SK-N-SH treated with all-trans-retinoic acid at 6 μM for 48 hours (cell line): ENCODE measurements around the gene TGFBR2.

Source experiments
- ATAC-seq: fragments of 200-7000 bp; cut with Tn5 transposase; 3 replicates; pipeline ENCODE4 v1.9.1; 2020; ENCODE audit warnings: mild to moderate bottlenecking, moderate library complexity
- ARNTL ChIP-seq: fragments of 450-650 bp; formaldehyde crosslinking; IDR thresholded peaks from 2 replicates; pipeline ENCODE4 v1.5.0; 2020; ENCODE audit warnings: low read depth, mild to moderate bottlenecking, moderate library complexity, borderline replicate concordance
- BACH2 ChIP-seq: fragments of 250-450 bp; sonication (Bioruptor Pico); IDR thresholded peaks from 2 replicates; pipeline ENCODE4 v1.9.0; 2021; ENCODE audit warnings: mild to moderate bottlenecking, borderline replicate concordance
- CREB5 ChIP-seq: fragments of 250-450 bp; sonication (Bioruptor Pico); IDR thresholded peaks from 2 replicates; pipeline ENCODE4 v1.5.1; 2020; ENCODE audit warnings: low read depth, mild to moderate bottlenecking, moderate library complexity
- CSDC2 ChIP-seq: fragments of 250-450 bp; sonication (Bioruptor Pico); IDR thresholded peaks from 2 replicates; pipeline ENCODE4 v1.5.0; 2020; ENCODE audit warnings: mild to moderate bottlenecking, moderate library complexity
- CSRNP3 ChIP-seq: fragments of 250-450 bp; sonication (Bioruptor Pico); IDR thresholded peaks from 2 replicates; pipeline ENCODE4 v1.5.1; 2021; ENCODE audit warnings: mild to moderate bottlenecking, moderate library complexity
- ESRRG ChIP-seq: fragments of 250-450 bp; sonication (Bioruptor Pico); IDR thresholded peaks from 2 replicates; pipeline ENCODE4 v1.6.1; 2021; ENCODE audit warnings: mild to moderate bottlenecking
- GLIS3 ChIP-seq: fragments of 250-450 bp; sonication (Bioruptor Pico); IDR thresholded peaks from 2 replicates; pipeline ENCODE4 v1.5.0; 2020; ENCODE audit warnings: mild to moderate bottlenecking, moderate library complexity
- ISL1 ChIP-seq: fragments of 250-450 bp; sonication (Bioruptor Pico); IDR thresholded peaks from 2 replicates; pipeline ENCODE4 v2.1.2; 2022; ENCODE audit warnings: mild to moderate bottlenecking, moderate library complexity
- OSR1 ChIP-seq: fragments of 250-450 bp; sonication (Bioruptor Pico); IDR thresholded peaks from 2 replicates; pipeline ENCODE4 v1.8.0; 2022; ENCODE audit warnings: moderate library complexity, mild to moderate bottlenecking, inconsistent platforms
- PATZ1 ChIP-seq: fragments of 250-450 bp; sonication (Bioruptor Pico); IDR thresholded peaks from 2 replicates; pipeline ENCODE4 v1.8.0; 2020; ENCODE audit warnings: mild to moderate bottlenecking, moderate library complexity, borderline replicate concordance
- POU6F1 ChIP-seq: fragments of 250-450 bp; sonication (Bioruptor Pico); IDR thresholded peaks from 2 replicates; pipeline ENCODE4 v1.8.0; 2021; ENCODE audit warnings: low read depth, mild to moderate bottlenecking, moderate library complexity, borderline replicate concordance
- PPARA ChIP-seq: fragments of 250-450 bp; sonication (Bioruptor Pico); IDR thresholded peaks from 2 replicates; pipeline ENCODE4 v1.5.0; 2020; ENCODE audit warnings: mild to moderate bottlenecking, borderline replicate concordance
- RARB ChIP-seq: fragments of 250-450 bp; sonication (Bioruptor Pico); IDR thresholded peaks from 2 replicates; pipeline ENCODE4 v1.8.0; 2021; ENCODE audit warnings: mild to moderate bottlenecking, moderate library complexity
- TCF4 ChIP-seq: fragments of 250-450 bp; sonication (Bioruptor Pico); IDR thresholded peaks from 2 replicates; pipeline ENCODE4 v1.8.0; 2021; ENCODE audit warnings: mild to moderate bottlenecking, moderate library complexity, borderline replicate concordance
- TOX ChIP-seq: fragments of 250-450 bp; sonication (Bioruptor Pico); IDR thresholded peaks from 2 replicates; pipeline ENCODE4 v1.8.0; 2021; ENCODE audit warnings: mild to moderate bottlenecking, moderate library complexity, borderline replicate concordance
- TSHZ2 ChIP-seq: fragments of 250-450 bp; sonication (Bioruptor Pico); IDR thresholded peaks from 2 replicates; pipeline ENCODE4 v1.5.0; 2020; ENCODE audit warnings: mild to moderate bottlenecking, moderate library complexity
- ZC3H10 ChIP-seq: fragments of 250-450 bp; sonication (Bioruptor Pico); IDR thresholded peaks from 2 replicates; pipeline ENCODE4 v1.5.1; 2021; ENCODE audit warnings: mild to moderate bottlenecking, moderate library complexity
- ZFP3 ChIP-seq: fragments of 250-450 bp; sonication (Bioruptor Pico); IDR thresholded peaks from 2 replicates; pipeline ENCODE4 v1.5.0; 2020; ENCODE audit warnings: mild to moderate bottlenecking, moderate library complexity
- ZFP30 ChIP-seq: fragments of 450-650 bp; formaldehyde crosslinking; IDR thresholded peaks from 2 replicates; pipeline ENCODE4 v1.5.0; 2022; ENCODE audit warnings: mild to moderate bottlenecking, moderate library complexity
- ZNF565 ChIP-seq: fragments of 450-650 bp; formaldehyde crosslinking; conservative IDR thresholded peaks from 2 replicates; pipeline ENCODE4 v1.5.0; 2020; ENCODE audit warnings: low read depth, mild to moderate bottlenecking, moderate library complexity
- ZNF70 ChIP-seq: fragments of 450-650 bp; formaldehyde crosslinking; IDR thresholded peaks from 2 replicates; pipeline ENCODE4 v1.5.0; 2020; ENCODE audit warnings: mild to moderate bottlenecking, moderate library complexity
- ZNF8 ChIP-seq: fragments of 450-650 bp; formaldehyde crosslinking; IDR thresholded peaks from 2 replicates; pipeline ENCODE4 v1.5.0; 2020; ENCODE audit warnings: mild to moderate bottlenecking, moderate library complexity

Gene TGFBR2

GRCh38 chr3:30692498-30693130 lies 86.2 kb downstream of the TGFBR2 start:
- TF ChIP-seq PATZ1 (no peak), CSDC2 (CRISPR knock-in tag) (no peak), ZC3H10 (CRISPR knock-in tag) (no peak), ZNF70 (CRISPR knock-in tag) (no peak), TOX (CRISPR knock-in tag) (no peak), BACH2 (CRISPR knock-in tag) (no peak), ESRRG (no peak), ZNF565 (CRISPR knock-in tag) (no peak), TCF4 (no peak), ZNF8 (CRISPR knock-in tag) (no peak), TSHZ2 (CRISPR knock-in tag) (no peak), GLIS3 (CRISPR knock-in tag) (no peak), POU6F1 (CRISPR knock-in tag) (no peak), ZFP30 (CRISPR knock-in tag) (no peak), RARB (CRISPR knock-in tag) (no peak), CSRNP3 (CRISPR knock-in tag) (no peak), CREB5 (CRISPR knock-in tag) (no peak), ZFP3 (CRISPR knock-in tag) (no peak)
- no peak for ATAC-seq

- TF ChIP-seq ISL1 (CRISPR knock-in tag) (no peak), CSRNP3 (CRISPR knock-in tag) (no peak), ZFP3 (CRISPR knock-in tag) (no peak), GLIS3 (CRISPR knock-in tag) (no peak), PPARA (CRISPR knock-in tag) (no peak), ARNTL (CRISPR knock-in tag) (no peak), POU6F1 (CRISPR knock-in tag) (no peak), OSR1 (CRISPR knock-in tag) (no peak), TSHZ2 (CRISPR knock-in tag) (no peak), ZC3H10 (CRISPR knock-in tag) (no peak)
- ATAC-seq, result peak; percentile 83
These were observed 87.2 kb downstream of the TGFBR2 start for GRCh38 chr3:30693470-30694120.
